OCI-LY3 (cell line): ENCODE data around the gene IQCE.

Experiments used
- CTCF ChIP-seq: fragments of 200-600, 300-600 bp; sonication (generic); IDR thresholded peaks from 2 replicates; pipeline ENCODE4 v1.5.1; 2014; ENCODE audit warnings: antibody characterized with exemption, low read length, low read depth
- EZH2phosphoT487 ChIP-seq: fragments of 200-600 bp; shearing (Covaris generic); IDR thresholded peaks from 2 replicates; pipeline ENCODE4 v1.6.1; 2018; ENCODE audit warnings: antibody characterized with exemption, mixed run types, low read depth

GRCh38 chr7:2658941-2659340 lies 100.2 kb downstream of the IQCE start:
- TF ChIP-seq CTCF = no peak
- TF ChIP-seq EZH2phosphoT487 = no peak
